ENCODE results near the gene S100A3.

GRCh38 chr1:153519242-153519641, 29.8 kb downstream of the S100A3 start:
- TF ChIP-seq CTCF (conservative IDR thresholded peaks at IDR 0.05) (no peak), EZH2 (IDR thresholded peaks at IDR 0.05; ENCODE audit: low read depth) (no peak)
